Loucy (cell line): ENCODE data around the gene NFASC.

Source experiments
- CTCF ChIP-seq: fragments of 200-600 bp; sonication (generic); conservative IDR thresholded peaks from 2 replicates; pipeline ENCODE4 v1.5.1; 2014; ENCODE audit warnings: mild to moderate bottlenecking, antibody characterized with exemption, low read length
- EZH2phosphoT487 ChIP-seq: fragments of 200-600 bp; IDR thresholded peaks from 2 replicates; pipeline ENCODE4 v1.6.1; 2018; ENCODE audit warnings: antibody characterized with exemption, mild to moderate bottlenecking, moderate library complexity, borderline replicate concordance

GRCh38 chr1:204927673-204928641 is 57.3 kb downstream of the NFASC start:
- no peak for TF ChIP-seq CTCF
- TF ChIP-seq EZH2phosphoT487 = no peak
